Measurements from ENCODE around the gene ZC3H12A.

DNA sequence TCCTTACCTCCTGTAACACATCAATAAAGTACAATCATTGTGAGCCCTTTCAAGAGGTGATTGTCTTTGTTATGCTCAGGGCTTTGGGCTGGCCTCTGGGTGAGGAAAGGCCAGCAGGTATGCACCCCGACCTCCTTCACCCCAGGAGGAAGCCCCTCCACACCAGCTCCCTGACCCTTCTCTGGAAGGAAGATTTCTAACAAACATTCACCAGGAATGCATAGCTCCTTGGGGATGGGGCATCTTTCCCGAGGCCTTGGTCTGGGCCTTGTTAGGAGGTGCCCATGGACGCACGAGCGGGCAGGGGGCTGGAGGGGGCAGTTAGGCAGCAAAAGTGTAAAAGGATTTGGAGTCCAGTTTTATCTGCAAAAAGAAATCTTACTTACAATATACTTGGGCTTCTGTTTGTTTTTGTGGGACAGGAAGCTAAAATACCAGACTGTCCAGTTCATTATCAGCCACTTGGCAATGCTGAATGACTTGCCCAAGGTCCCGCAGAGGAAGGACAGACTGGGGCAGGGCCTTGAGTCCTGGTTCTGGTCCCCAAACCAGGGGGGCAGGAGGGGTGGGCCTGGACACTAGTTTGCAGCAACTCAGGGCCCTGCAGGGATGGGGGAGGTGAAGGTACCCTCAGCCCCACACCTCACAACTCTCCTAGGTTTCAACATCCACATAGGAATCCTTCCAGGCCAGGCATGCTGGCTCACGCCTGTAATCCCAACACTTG, 10.1 kb downstream of the ZC3H12A start:
- TF ChIP-seq, protein P1, sequence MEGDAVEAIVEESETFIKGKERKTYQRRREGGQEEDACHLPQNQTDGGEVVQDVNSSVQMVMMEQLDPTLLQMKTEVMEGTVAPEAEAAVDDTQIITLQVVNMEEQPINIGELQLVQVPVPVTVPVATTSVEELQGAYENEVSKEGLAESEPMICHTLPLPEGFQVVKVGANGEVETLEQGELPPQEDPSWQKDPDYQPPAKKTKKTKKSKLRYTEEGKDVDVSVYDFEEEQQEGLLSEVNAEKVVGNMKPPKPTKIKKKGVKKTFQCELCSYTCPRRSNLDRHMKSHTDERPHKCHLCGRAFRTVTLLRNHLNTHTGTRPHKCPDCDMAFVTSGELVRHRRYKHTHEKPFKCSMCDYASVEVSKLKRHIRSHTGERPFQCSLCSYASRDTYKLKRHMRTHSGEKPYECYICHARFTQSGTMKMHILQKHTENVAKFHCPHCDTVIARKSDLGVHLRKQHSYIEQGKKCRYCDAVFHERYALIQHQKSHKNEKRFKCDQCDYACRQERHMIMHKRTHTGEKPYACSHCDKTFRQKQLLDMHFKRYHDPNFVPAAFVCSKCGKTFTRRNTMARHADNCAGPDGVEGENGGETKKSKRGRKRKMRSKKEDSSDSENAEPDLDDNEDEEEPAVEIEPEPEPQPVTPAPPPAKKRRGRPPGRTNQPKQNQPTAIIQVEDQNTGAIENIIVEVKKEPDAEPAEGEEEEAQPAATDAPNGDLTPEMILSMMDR (conservative IDR thresholded peaks at IDR 0.05; ENCODE audit: low read length), result no peak
- no peak for TF ChIP-seq EZH2phosphoT487 (IDR thresholded peaks at IDR 0.05; ENCODE audit: borderline replicate concordance)
